Stimulated activated CD8-positive, alpha-beta memory T cell treated with anti-CD3 and anti-CD28 coated beads, Interleukin-4, amount 100 ng/mL, for 24 hours (primary cell): ENCODE measurements around the gene NPY4R2.
"Not testable (repeated sequence)": the region's sequence is repeated elsewhere in the genome, so short reads cannot be mapped to it uniquely, and the experiment has no call there.

Experiments
- DNase-seq: peaks from one replicate; pipeline ENCODE4 v3.0.0-alpha.2; 2020; ENCODE audit warnings: low read depth

NPY4R2 gene, protein sequence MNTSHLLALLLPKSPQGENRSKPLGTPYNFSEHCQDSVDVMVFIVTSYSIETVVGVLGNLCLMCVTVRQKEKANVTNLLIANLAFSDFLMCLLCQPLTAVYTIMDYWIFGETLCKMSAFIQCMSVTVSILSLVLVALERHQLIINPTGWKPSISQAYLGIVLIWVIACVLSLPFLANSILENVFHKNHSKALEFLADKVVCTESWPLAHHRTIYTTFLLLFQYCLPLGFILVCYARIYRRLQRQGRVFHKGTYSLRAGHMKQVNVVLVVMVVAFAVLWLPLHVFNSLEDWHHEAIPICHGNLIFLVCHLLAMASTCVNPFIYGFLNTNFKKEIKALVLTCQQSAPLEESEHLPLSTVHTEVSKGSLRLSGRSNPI

DNA sequence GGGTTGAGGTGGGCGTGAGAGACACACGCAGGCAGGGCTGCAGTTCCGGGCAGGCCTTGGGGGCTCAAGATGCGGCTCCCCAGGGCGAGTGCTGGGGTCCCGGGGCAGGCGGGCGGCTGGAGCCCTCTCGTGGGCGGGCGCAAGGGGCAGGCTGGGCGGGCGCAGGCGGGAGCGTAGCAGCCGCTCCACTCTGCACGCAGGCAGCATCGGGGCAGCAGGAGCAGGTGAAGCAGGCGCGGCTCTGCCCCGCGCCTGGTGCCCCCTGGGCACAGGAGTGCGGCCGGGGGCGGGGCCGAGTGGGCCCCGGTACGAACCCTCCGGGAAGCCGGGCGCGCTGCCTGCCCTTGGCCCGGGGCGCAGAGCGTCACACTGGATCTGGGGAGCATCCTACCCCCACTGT, at the start of gene NPY4R2:
TSS of gene NPY4R2 (plus strand) at position 188 of the 400 bp plus-strand sequence. CDS start 3,326 bp downstream, outside the sequence.
- not testable (repeated sequence) for DNase-seq

DNA sequence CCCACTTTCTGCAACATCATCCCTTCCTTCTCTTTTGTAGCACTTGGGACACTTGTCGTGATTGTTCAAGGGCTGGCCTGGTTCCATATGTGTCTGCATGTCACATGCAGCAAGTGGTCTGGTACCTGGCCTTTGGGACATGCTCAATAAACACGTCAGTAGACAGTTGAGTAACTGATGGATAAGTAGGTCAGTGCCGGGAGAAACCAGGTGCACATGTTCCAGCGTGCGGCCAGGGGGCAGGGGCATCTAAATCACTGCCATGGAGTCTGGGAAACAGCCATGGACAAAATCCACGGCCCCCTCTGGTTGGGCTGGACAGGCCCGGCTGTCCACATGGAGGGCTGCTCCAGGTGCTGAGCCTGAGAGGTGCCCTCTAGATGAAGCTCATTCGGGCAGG, 47.6 kb upstream of the NPY4R2 start:
- DNase-seq: not testable (repeated sequence)

DNA sequence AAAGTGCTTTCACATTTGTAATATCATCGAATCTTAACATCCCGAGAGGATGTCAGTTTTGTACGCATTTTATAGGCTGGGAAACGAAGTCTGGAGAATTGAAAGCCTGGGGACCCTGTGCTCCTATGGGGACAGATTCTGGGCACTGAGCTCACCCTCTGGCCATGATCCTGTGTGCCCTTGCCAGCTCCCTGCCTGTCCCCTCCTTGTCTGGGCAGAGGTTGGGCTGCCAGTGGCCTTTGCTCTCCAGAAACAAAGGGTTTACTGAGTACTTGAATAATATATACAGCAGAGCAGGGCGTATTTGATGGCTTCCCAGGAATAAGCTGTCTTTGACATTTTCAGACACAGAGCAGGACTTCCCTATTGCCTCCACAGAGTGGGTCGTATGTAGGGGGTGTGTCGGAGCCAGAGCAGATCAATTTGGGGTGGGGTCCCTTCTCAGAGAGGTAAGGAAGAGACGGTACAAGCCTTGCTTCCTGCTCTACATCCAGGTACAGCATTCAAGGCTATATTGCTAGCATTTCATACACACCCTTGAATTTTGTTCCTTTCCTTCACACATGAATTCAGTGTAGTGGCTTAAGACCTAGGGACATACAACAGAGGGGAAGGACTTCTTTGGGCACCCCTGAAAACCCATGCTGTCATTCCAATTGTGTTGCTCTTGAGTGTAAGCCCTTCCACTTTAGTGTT, 46.8 kb upstream of the NPY4R2 start:
- not testable (repeated sequence) for DNase-seq

DNA sequence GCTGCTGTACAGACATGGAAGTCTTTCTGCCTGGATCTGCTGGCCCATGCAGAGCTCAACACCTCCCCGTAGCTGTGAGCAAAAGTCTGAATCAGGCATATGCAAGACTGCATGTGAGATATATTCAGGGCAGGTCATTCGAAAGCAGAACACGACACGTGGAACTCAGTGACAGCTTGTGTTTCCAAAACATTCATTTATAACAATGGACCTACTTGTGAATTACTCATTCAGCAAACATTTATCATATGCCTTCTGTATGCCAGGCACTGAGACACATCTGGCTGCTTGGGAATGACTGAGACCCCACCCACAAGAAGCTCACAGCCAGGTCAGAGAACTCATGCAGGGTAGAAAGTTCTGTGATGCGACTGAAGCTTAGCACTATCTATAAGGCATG, 46.2 kb upstream of the NPY4R2 start:
- DNase-seq: not testable (repeated sequence)

DNA sequence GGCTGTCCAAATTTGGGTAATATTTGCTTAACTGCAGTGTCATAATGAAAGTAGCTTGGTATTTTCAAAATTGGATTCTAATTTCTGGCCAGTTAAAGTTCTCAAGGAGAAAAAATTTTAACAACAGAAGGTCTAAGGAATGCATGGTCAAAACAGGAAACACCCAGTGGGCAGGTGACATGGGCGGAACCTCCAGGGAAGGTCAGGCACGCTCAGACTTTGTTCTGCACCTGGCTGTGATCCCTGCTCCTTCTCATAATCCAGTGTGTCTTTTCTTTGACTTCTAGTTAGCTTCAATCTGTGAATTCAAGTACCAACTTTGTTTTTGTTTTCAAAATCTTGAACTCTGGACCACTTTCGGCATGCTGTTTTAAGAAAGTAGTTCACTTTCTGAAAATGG, 34.2 kb upstream of the NPY4R2 start:
- not testable (repeated sequence) for DNase-seq

DNA sequence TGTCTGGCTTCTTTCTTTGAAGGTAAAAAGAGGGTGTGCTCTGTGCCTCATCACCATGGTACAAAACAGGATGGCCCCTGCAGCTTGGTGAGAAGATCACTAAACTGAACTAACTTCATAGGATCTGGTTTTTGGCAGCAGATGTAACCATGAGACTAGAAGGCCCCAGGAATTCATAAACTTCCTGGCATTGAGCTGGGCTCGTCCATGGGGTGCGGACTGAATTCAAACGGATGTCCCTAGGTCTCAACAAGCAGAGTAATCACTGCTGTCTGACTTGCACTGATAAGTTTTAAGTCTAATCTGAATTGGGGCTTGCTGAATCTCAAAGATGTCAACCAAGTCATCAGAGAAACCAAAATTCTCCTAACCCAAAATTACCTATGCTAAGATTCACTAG, 33.5 kb upstream of the NPY4R2 start:
- DNase-seq: not testable (repeated sequence)

DNA sequence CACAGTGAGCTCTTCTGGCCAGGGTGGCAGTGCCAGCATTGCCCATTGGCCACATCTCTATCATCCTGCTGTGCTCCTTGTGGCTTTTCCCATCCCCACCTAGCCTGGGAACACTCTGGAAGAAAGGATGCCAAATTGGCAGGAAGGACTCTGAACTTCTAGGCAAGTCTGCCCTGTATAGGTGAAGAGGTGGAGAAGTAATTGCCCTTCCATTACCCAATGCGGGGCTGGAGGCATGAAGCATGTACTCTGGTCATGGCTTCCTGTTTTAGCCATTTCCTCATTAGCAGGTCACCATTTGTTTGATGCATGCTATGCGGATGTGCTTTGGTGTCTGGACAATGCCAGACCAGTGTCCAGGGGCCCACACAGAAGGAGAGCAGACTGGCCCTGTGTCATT, 32.1 kb upstream of the NPY4R2 start:
- not testable (repeated sequence) for DNase-seq

DNA sequence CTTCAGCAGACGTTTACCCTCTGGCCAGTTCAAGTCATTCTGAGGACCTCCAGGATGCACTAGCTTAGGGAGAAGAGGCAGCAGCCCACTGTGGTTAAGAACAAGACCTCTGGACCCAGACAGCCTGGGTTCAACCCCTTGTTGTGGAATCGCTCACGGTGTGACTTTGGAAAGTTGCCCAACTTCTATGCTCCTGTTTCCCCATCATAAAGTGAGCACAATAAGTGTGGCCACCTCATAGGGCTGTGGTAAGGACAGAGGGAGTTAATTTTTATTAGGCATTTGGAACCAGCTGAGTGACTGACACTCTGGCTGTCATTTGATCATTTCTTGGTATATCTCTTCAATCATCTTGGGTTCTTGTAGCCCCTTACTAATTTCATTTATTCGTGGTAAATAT, 31.6 kb upstream of the NPY4R2 start:
- not testable (repeated sequence) for DNase-seq

DNA sequence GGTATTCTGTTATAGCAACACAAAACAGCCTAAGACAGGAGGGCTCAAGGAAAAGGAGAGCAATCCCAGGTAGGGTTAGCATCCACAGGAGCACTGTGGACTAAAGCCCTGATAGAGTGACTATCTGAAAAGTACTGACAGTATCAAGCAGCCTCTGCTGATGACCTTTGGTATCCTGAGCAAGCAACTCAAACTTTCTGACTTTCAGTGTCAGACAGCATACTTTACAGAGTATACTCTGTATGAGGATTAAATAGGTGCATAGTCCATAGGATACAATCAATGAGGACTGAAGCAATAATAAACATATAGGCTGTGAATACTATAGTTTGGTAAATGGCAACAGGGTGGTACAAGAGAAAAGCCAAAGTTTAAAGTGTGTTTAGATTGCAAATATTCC, 27.7 kb upstream of the NPY4R2 start:
- not testable (repeated sequence) for DNase-seq

DNA sequence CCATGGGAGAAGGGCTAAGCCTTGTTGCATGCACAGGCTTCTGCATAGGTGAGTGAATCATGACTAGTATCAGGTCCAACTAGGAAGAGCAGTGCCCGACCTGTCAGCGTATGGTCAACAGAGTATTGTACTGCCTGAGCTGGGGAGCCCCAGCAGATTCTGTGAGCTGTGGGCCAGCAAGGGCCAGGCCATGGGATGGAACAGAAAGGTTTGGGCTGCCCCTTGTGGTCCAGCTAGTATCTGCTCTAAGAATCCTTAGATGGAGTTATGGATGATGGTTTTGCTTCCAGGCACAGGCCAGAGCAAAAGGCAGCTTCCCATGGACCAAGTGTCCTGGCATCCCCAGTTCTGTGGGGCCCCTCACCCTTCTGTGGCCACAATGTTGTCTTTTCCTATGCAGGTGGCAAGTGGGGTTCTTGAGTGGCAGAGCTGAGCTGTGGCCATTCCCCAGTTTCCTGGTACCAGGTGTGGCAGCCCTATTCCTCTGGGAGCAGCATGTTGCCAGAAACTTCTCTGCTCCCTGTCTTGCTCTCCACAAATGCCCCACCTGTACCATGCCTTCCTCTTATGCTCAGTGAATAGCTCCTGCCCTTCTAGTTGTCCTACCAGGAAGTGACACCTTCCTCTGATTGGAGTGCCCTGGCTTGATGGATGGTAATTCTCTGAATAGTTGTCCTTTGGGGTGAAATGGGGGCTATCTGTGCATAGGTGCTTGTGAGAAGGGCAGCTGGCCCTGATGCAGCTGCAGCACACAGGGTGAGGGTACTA, 25.8 kb upstream of the NPY4R2 start:
- DNase-seq: not testable (repeated sequence)

DNA sequence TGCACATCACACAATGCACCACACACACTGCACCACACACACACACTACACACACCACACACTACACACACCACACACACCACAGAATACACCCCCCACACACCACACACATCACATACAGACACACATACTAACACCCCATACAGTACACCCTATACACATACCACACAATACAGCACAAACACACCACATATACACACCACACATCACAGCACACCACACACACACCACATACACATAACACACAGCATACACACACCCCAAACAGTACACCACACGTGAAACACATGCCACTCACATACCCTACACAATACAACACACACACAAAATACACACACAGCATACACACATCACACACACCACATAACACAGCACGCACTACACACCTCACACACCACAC, 23.9 kb upstream of the NPY4R2 start:
- not testable (repeated sequence) for DNase-seq

DNA sequence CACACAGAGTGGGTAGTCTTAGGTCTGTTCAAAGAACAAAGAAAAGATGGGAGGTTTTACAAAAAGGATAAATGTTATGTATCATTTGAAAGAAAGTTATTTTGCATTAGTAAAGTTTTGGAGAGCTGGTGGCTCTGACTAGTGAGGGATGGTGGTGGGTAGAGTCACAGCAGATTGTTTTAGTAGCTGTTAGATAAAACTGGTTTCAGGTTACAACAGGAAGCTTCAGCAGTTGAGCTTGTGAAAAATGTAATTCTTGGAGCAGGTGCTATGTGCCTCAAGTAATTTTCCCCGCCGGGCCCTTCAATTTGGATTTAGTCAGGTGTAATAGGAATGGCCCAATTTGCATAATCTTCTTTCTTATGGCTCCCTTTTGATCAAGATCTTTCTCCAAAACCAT, 20.6 kb upstream of the NPY4R2 start:
- DNase-seq: not testable (repeated sequence)

DNA sequence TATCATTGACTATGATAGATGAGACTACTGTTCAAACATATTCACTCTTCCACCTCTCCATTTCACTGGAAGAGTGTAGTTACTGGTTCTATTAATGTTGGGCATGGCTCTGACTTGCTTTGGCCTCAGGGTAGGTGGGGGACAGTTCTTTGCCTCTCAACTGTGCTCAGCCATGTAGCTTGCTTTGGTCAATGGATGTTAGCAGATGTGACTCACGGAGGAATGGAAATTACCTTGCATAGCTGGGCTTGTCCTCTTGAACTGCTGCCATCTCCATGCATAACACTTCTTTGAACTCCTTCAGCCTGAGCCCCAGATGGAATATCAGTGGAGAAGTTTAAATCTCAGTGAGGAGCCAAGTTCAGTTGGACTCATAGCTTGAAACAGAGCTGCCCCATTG, 9.1 kb upstream of the NPY4R2 start:
- not testable (repeated sequence) for DNase-seq

DNA sequence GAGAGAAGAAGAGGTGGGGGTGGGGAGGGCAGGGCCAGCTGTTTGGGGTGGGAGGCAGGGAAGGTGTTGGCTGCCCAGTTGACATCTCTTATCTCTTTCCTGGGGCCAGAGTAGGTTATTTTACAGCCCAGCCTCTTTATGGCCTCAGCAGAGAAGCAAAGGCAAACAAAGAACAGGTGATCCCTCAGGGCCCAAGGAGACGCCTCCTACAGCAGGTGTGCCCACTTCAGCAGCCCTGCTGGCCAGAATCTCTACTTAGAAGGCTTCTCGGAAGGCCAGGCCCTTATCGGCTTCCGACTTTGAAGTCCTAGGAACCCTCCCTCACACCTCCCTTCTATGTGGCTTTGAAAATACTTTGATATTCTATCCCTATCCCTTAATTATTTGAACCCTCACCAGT, 8.0 kb upstream of the NPY4R2 start:
- not testable (repeated sequence) for DNase-seq

DNA sequence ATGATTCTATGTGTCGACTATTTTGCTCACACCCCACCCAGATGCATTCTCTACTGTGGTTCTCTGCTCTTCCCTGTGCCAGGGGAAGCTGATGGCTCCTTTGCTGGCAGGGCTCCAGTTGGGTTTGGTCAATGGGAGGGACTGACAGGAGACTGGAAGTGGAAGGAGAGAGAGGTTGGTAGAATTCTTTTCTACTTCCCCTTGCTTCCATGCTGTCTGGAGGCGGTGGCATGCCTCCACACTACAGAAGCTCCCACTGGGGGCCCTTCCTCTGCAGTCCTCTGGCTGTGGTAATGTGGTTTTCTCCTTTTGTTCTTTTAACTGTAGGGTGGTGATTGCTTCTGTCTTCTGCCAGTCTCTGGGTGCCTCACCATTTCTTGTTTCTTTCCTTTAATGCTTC, 4.4 kb upstream of the NPY4R2 start:
- DNase-seq: not testable (repeated sequence)

DNA sequence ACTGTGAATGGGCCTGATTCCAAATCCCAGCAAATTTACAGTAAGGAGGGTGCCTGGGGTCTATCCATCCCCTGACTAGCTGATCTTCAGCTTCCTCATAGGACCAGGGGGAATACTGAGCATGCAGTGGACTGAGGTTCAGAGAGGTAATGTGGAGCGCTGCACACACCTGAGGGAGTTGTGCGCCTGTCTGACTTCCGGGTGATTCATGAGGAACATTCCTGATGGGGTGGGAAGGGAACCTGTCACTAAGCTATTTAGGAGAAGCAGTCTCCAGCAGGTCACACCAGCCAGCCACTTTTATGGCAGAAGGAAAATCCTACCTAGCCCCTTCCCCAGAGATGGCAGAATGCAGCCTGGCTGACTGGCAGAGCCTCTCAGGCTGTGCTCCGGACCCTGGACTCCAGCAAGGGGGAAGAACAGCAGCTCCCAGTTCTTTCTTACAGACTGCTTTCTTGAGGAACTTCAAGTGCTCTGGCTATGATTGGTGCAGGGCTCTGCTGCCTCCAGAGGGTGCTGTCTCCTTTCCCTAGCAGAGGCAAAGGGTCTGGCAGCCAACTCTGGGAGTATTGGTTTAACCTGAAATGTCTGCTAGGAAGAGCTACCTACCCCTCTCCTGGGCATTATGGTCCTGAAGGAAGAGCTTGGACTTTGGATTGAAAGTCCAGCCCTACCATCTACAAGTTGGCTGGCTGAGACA, 2.5 kb upstream of the NPY4R2 start:
- DNase-seq: not testable (repeated sequence)

DNA sequence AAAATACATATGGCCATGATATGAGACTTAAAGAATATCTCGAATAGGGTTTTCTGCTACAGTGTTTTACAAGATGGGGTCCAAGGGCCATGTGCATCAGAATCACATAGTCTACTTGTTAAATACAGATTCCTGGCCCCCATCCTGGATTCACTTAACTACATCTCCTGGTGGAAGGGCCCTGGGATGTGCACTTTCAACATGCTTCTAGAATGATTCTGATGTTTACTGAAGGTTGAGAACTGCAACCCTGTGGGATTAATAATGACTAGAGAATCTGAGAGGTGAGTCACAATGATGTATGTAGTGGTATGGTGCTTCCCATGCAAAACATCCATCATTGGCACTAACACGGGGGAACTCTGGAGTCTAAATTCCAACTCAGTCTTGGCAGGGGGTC, 2.1 kb downstream of the NPY4R2 start:
- not testable (repeated sequence) for DNase-seq

DNA sequence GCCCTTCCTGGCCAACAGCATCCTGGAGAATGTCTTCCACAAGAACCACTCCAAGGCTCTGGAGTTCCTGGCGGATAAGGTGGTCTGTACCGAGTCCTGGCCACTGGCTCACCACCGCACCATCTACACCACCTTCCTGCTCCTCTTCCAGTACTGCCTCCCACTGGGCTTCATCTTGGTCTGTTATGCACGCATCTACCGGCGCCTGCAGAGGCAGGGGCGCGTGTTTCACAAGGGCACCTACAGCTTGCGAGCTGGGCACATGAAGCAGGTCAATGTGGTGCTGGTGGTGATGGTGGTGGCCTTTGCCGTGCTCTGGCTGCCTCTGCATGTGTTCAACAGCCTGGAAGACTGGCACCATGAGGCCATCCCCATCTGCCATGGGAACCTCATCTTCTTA, 4.0 kb downstream of the NPY4R2 start:
- DNase-seq: not testable (repeated sequence)

DNA sequence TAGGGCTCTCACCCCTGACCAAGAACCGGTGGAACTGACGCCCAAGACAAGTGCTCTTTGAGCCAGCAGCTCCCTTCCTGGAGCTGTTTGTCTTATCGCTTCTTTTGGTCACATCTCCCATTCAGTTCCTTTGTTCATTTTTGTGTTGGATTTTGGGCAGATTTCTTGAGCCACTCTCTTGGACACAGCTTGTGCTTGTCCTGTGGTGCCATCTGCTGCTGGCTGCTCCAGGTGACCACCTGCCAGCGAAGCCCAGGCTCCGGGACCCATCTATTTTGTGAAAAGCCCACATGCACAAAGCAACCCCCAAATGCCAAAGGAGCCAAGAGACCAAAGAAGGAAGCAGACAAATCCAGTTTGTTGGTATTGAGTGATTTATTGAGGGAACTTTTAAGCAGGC, 6.2 kb downstream of the NPY4R2 start:
- DNase-seq: not testable (repeated sequence)

DNA sequence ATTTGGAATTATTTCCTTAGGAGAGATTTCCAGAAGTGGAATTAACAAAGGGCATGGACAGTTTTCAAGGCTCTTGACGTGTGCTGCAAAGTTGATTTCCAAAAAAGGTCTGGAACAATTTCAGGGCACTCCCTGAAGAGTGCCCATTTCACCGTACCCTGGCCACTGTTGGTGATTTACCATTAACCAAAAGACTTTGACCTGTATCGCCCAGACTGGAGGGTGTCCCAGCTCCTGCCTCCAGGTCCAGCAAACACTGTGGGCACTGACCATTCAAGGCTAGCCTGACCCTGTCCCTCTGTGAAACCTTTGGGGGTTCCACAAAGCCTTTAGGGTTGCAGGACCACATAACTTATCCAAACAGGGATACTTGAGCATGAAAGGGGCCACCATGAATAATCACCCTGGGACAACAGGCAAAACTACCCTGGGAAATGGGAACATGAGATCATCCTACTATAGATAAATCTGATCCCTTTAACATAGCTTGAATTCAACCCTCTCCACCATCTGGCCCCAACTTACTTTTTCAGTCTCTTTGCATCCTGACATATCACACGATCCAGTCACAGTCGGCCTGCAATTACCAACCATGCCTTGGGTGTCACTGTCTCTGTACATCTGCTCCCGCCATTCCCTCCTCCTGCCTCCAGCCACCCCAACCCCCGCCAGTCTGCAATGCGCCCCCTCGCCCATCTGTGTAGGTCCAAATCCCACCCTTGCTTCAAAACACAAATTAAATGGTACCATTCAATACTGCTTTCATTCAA, 8.9 kb downstream of the NPY4R2 start:
- not testable (repeated sequence) for DNase-seq

DNA sequence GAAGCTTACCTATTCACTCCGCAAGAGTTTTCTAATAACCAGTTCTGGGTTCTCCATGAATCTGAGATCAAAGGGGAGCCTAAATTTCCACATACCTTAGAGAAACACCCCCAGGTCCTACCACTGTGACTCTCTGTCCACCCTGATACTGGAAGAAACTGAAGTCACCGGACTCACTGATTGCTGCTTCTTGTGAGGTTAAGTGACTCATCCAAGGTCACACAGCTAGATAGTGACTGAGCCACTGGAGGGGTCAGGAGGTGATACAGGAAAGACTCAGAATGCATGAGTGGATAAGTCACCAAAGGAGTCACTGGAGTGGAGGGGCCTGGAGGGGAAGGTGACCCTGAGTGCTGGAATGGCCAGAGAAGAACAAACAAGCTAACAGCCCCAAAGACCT, 9.8 kb downstream of the NPY4R2 start:
- DNase-seq: not testable (repeated sequence)
